Astrocyte (in vitro differentiated cells and primary cell): ENCODE measurements around the gene C1orf159.

Source experiments
- CTCF ChIP-seq: IDR thresholded peaks from 2 replicates; pipeline ENCODE4 v1.5.1; 2011; ENCODE audit warnings: low read depth, mild to moderate bottlenecking, inconsistent platforms, low read length, moderate library complexity; ENCODE audit not compliant: insufficient read depth
- EZH2 ChIP-seq: IDR thresholded peaks from 2 replicates; pipeline ENCODE4 v1.6.1; 2012; ENCODE audit warnings: mild to moderate bottlenecking, low read length, inconsistent platforms; ENCODE audit not compliant: insufficient read depth

- TF ChIP-seq CTCF (no peak), EZH2 (no peak)
Observed at GRCh38 chr1:1148569-1148968, 32.7 kb upstream of the C1orf159 start.
